ENCODE measurements around the gene MYH11.

GRCh38 chr16:15701975-15702970 lies 154.6 kb downstream of the MYH11 start:
- TF ChIP-seq, protein P1, sequence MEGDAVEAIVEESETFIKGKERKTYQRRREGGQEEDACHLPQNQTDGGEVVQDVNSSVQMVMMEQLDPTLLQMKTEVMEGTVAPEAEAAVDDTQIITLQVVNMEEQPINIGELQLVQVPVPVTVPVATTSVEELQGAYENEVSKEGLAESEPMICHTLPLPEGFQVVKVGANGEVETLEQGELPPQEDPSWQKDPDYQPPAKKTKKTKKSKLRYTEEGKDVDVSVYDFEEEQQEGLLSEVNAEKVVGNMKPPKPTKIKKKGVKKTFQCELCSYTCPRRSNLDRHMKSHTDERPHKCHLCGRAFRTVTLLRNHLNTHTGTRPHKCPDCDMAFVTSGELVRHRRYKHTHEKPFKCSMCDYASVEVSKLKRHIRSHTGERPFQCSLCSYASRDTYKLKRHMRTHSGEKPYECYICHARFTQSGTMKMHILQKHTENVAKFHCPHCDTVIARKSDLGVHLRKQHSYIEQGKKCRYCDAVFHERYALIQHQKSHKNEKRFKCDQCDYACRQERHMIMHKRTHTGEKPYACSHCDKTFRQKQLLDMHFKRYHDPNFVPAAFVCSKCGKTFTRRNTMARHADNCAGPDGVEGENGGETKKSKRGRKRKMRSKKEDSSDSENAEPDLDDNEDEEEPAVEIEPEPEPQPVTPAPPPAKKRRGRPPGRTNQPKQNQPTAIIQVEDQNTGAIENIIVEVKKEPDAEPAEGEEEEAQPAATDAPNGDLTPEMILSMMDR (conservative IDR thresholded peaks at IDR 0.05 in 1 of 2, IDR thresholded peaks at IDR 0.05 in 1 of 2; ENCODE audit: low read depth in 1 of 2, low read length in 2 of 2), result no peak
- TF ChIP-seq EZH2 (IDR thresholded peaks at IDR 0.05; ENCODE audit: low read length, missing control alignments), result no peak

Data from fibroblast of lung (primary cell).